Hindlimb muscle (tissue), 1 donor: ENCODE results near the gene RRAD. TPM values are rescaled to one million over a fixed set of nuclear protein-coding genes. Genes with fewer than 3 reads are reported as not detected.

Source experiments
- DNase-seq: peaks from one replicate; pipeline ENCODE4 v3.0.0-alpha.2; 2013
- polyA plus RNA-seq: library from polyadenylated mRNA; unstranded; fragments of 120-200 nt; gene quantifications from one replicate; pipeline ENCODE4 v1.2.1, GENCODE V29; 2013; ENCODE audit not compliant: insufficient read length

The RRAD gene
- polyA plus RNA-seq, 1 donor: 3.1 TPM

DNA sequence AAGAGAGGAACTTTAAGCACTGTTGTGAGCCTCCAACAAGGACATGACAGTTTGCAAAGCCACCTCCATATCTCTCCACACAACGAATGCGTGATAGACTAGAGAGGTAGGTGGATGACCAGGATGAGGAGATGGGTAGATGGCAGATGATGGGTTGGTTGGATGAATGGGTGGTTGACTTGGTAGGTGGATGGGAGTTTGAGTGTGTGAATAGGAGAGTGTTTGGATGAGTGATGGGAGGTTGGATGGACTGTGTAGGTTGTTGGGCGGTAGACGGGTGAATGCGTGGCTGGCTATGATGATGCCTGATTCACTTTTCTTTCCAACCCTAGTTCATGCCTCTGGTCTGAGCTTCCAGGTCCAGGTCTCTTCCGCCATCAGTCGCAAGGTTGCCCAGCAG lies 10.8 kb downstream of the RRAD start:
- DNase-seq: no peak

DNA sequence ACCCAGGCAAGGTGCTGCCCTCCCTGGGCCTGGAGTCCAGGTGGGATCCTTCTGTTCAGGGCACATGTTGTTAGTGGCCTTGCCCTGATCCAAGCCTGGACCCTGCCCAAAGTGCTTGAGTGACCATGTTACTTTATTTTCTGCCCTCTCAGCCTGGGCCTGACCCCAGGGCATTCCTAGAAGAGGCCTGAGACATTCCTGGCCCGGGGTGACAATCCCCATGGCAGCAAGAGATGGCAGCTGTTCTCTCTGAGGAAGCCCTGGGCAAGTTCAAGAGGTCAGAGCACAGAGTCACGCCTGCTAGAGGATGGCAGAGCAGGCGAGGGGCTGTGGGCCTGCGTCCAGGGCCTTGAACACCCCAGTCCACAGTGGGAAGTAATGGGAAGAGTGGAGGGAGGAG lies 11.6 kb downstream of the RRAD start:
- no peak for DNase-seq

- no peak for DNase-seq
These were observed 12.3 kb downstream of the RRAD start for GRCh38 chr16:66913081-66913480.

- no peak for DNase-seq
These were observed 13.5 kb downstream of the RRAD start for GRCh38 chr16:66911801-66912200.

DNA sequence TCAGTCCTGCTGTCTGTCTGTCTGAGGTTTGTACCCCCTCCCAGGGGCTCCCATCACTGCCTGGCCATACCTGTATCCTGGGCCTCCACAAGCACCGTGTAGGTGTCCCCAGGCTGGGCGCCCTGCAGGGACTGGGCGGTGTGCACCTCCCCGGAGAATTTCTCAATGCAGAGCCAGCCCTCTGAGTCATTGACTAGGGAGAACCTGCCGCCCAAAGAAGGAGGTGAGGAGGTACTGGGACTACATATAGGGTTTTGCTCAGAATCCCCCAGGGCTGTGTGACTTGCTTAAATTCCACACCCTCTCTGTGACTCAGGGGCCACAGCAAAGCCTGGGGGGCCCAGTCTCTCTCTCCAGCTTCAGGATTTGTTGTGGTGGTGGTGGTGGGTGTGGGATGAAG lies 14.2 kb downstream of the RRAD start:
- no peak for DNase-seq

DNA sequence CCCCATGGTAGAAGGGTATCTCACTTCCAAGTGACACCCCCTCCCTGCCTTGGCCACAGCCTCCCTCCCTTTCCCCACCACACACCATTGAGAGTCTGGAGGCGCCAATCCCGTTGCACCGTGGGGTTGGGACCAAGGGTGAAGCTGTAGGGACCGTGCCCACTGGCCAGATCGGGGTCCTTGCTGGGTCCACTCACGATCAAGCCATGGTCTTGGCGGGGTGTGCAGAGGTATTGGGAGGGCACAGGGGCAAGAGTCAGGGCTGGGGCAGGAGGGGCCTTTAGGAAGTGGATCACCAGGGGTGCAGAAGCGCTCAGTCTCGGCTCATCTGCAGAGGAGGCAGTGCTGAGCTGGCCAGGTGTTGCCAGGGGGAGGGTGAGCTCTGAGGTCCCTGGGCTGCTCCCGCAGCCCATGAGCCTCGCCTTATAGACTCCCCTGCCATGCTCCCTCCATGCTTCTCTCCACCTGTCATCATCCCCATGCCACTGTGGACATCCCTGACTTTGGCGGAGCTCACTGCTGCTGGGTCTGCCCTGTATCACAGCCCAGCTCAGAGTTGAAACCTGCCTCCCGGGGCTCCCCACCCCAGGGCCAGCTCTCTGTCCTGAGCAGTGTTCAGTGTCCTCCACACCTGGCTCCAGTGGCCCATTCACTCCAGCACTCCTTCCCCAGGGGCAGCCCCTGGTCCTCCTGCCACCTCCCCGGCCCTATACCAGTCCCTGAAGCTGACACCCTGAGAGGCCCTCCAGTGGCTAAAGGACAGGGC lies 15.0 kb downstream of the RRAD start:
- no peak for DNase-seq

GRCh38 chr16:66908762-66909559 lies 16.4 kb downstream of the RRAD start:
- DNase-seq: no peak

DNA sequence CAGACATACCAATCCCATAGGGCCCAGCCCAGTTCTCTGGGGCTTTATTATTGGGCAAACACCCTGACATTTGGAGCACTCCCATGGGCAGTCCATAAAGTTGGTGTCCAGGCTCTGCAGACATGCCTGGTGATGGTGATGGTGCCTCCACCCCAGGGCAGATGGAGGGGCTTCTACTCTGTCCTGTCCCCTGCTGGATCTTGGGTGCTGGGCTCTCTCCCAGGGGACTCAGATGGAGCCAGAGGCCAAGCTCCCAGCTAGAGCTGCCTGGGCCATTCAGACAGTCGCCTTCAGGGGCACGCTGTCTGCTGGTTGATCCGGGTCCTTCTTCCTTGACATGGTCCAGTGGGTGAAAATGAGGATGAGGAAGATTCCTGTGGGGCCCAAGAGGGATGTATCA lies 17.2 kb downstream of the RRAD start:
- no peak for DNase-seq

DNA sequence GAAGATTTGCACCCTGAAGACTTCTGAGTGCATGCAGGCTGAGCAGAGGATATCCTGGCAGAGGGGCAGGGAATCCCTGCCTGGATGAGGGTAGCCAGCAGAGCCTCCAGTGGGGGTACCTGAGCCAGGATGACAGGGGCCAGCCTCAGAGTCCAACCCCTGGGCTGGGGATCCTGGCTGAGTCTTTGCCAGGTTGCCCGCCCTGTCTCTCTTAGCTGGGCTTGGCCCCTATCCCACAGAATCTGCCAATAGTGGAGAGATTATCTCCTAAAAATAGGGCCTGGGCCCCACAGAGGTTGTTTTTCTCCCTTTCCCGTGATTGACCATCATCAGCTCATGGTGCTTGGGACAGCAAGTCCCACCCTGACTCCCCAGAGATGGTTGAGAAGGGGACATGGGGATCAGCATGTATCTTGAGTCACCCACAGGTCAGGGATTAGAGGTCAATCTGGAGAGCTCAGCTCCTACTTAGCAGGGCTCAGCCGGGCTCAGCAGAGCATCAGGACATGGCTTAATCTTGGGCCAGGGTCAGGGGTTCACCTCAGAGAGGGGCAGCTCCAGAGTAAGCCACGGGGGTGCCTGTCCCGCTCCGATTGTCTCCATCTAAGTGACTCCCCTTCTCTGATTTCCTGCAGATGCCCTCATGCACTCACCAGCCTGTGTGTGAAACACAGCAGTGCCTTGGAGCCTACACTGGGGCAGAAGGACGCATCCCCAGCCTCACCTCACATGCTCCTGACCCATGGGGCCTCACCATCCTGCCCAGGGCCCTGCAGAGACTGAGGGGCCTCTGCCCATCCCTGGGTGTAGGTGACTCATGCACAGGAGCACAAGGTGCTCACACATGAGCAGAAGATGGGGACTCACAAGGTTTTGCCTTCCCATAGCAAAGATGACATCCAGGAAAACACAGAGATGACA lies 18.2 kb downstream of the RRAD start:
- no peak for DNase-seq

DNA sequence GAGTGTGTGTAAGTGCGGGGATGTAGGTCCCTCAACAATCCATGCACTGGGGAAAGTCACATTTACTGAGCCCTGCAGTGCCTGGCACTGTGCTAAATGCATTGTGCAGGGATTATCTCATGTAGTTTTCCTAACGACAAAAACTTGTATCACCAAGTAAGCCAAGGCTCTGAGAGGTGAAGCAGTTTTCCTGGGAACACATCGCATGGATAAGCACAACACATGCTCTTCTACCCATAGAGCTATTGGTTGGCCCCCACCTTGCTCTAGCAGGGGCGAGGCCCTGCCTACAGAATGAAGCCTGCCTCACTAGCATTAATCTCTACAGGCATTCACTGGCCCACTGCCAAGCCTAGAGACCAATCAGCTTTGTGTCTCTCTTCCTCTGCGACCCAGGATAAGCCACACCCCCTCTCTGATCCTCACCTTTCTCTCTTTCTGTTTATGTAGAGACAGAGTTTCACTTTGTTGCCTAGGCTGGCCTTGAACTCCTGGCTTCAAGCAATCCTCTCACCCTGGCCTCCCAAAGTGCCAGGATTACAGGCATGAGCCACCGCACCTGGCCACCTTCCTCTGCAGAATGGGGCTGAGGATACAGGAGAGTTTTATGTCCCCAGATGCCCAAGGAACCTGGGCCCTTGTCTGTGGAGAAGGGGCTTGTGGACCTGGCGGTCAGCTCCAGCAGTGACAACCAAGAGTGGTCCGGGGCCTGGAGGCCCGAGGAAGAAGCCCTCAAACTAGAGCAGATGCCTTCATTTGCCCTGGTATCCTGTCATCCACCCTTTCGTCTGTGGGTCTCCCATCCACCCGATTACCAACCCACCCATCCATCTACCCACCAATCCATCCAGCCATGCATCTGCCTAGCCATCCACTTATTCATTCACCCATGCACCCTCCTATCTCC lies 19.4 kb downstream of the RRAD start:
- DNase-seq: no peak

DNA sequence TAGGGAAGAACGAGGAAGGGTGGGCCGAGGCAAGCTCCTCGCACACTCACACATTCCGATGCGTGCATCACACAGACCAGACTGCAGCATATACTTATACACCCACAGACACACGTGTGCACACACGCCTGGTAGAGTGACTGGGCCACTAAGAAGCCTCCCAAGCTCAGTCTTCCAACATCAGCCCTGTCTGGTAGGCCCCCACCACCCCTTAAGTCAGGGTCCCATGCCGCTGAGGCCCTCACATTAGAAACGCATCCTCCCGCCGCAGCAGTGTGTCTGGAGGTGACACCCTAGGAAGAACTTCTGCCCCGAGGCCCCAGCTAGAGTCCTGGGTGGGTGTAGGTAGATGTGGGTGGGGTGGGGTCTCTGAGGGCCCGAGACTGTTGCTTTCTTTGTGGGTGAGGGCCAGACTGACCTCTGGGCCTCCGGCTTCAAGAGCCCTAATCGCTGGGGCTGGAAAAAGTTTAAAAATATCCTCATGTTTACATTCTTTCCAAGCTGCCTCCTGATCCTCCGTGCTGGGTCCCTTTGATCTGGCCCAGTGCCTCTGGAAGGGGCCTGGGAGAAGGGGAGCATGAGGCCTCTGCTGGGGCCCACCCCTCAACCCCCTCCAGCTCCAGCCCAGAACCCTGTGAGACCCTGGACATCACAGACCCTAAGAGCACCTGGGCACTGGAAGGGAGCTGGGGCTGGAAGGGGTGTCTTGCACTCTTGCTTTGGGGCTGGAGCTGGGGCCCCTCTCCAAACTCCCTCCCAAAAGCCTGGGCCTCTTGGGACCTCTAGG lies 20.3 kb downstream of the RRAD start:
- no peak for DNase-seq

- no peak for DNase-seq
These were observed 20.9 kb downstream of the RRAD start for GRCh38 chr16:66904428-66904845.

GRCh38 chr16:66903544-66904427 lies 21.5 kb downstream of the RRAD start:
- no peak for DNase-seq

DNA sequence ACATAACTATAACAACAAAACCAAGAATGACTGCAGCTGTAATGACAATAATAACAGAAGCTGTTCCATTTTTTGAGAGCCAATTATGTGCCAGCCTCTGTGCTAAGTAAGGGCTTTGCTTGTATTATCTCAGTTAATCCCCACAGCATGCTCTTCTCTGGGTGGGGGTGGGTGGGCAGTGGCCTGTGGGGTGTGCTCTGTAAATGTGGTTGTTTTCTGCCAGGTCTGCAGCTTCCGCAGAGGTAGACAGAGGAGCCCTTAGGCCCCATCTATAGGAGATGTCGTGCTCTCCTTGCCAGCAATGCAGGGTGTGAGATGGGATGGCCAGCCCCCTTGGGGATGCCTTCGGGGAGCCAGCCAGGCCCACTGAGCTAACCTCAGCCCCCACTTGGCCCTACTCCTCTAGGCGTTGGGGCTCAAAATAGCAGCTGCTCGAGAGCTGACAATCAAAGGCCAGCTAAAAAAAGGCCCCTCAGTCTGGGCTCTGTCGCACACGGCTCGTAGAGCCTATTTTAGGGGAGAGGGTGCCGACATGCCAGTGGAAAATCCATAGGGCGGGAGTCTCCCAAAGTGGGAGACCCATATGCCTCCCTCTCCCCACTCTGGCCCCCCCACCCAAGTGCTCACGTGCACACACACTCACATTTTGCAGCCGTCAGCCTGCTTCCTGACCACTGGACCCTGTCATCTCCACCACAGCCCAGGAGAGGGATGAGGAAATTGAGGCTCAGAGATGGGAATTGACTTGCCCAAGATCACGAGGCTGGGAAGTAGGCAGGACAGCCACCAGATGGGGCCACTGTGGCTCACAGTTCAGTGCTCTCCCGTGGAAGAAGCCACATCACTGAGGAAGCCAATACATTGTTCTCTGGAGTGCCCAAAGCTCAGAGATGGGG lies 22.4 kb downstream of the RRAD start:
- no peak for DNase-seq

DNA sequence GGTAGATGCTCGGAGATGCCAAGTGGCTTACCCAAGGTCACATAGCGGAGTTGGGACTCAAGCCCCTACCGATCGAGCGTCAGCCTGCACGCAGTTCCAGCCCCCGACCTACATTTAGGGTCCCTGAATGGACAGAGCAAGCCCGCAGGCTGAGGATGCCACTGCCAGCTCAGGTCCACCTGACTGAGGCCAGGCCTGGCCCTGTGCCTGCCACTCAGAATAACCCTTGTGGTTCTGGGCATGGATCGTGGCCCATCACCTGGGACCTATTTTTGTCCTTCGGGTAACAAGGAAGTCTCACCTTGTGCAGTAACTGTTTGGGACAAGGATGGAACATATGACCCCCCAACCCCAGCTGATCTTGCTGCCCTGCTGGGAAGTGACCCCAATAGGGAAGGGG lies 23.7 kb downstream of the RRAD start:
- DNase-seq: no peak

DNA sequence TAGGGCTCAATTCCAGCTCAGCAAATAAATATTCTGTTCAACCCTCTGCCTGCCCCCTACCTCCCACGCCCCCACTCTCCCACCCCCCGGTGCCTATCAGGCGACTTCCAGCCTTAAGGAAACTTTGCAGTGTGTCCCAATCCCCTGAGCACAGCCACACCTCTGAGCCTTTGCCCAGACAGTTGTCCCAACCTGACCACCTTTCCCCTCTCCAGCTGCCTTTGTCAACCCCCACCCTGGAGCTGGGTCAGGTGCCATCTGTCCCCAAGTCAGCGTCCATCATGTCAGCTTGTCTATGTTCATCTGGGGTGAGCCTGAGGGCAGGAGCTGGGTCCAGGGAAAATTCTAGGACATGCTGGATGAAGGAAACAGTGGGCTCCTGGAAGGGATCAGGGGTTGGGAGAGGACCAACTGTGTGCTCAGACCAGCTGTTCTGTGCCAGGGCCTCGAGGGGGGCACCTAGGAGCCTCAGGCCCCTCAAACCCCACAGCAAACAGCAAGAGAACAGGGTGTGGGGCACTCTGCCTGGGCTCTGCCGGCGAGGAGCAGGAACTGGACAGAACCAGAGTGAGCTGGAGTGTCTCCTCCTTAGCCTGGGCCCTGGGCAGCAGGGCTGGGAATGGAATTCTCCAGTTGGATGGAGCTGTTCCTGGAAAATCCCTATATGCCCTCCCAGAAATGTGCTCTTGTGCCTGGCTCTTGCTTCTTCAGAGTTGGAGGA lies 24.5 kb downstream of the RRAD start:
- DNase-seq: no peak

- no peak for DNase-seq
These were observed 25.2 kb downstream of the RRAD start for GRCh38 chr16:66899945-66900710.
